Colonic mucosa (tissue), 4 donors: ENCODE data around the gene NANOS1. TPM values are rescaled to one million over a fixed set of nuclear protein-coding genes. Genes with fewer than 3 reads are reported as not detected.

Source experiments
- DNase-seq: peaks from one replicate; pipeline ENCODE4 v3.0.0-alpha.2; 2020
- H3K27ac ChIP-seq: fragments of 200-600 bp; one replicate; pipeline ENCODE4 v1.8.0; 2021
- H3K27me3 ChIP-seq: fragments of 200-600 bp; one replicate; pipeline ENCODE4 v1.8.0; 2021
- H3K36me3 ChIP-seq: fragments of 200-600 bp; one replicate; pipeline ENCODE4 v1.8.0; 2021
- H3K4me1 ChIP-seq: fragments of 200-600 bp; one replicate; pipeline ENCODE4 v1.8.0; 2021; ENCODE audit warnings: mild to moderate bottlenecking
- H3K4me3 ChIP-seq: fragments of 200-600 bp; one replicate; pipeline ENCODE4 v1.8.0; 2021
- H3K9ac ChIP-seq, 2 donors: one replicate each; pipeline ENCODE4 v1.7.0; 2013; ENCODE audit warnings: control low read depth in 2 of 2, low read depth in 2 of 2, low read length in 2 of 2
- H3K9me3 ChIP-seq: fragments of 200-600 bp; one replicate; pipeline ENCODE4 v1.8.0; 2021
- CTCF ChIP-seq: fragments of 200-600 bp; IDR thresholded peaks from one replicate; pipeline ENCODE4 v1.8.0; 2022; ENCODE audit warnings: antibody characterized with exemption, mild to moderate bottlenecking
- intact Hi-C: fragments of 100-400 bp; cut with DNase I; formaldehyde crosslinking; loops from one replicate; pipeline ENCODE4 v1.14.1; 2022
- total RNA-seq, 2 donors: library from RNA; stranded (reverse); fragmentation: NEBNext Ultra II Directional in 1 of 2; extraction: Animal tissue kit (Norgen Biotek cat#: 25700) in 1 of 2; gene quantifications; one replicate each; pipeline ENCODE4 v1.2.1, GENCODE V29; 2021
- donor health status: healthy.
- donor health status: DM: no; HTN: no; CAD: no.
- donor health status: DM: no; HTN: no; CAD: no.

Gene NANOS1
- total RNA-seq, 2 donors from 2014 or later, result 0.30 to 0.74 TPM

- intact Hi-C loops, result no loop called here
- no peaks in the 10 kb centered on the region for H3K27me3 ChIP-seq
- no peaks in the 10 kb centered on the region for H3K36me3 ChIP-seq
Measured at GRCh38 chr10:119001717-119002500, 27.6 kb upstream of the NANOS1 start.

GRCh38 chr10:119003572-119004289, 25.8 kb upstream of the NANOS1 start:
- Histone ChIP-seq H3K9ac (no peak overlapping the region), H3K27me3 (no peaks in the 10 kb centered on the region), H3K27ac (no peak overlapping the region), H3K9me3 (no peaks in the 10 kb centered on the region), H3K36me3 (no peaks in the 10 kb centered on the region), H3K4me3 (no peak overlapping the region), H3K4me1 (no peaks in the 10 kb centered on the region)
- DNase-seq, result no peak
- no peak for TF ChIP-seq CTCF
- intact Hi-C loops, result no loop called here

More at GRCh38 chr10:119001717-119002500, 27.6 kb upstream of the NANOS1 start:
- Histone ChIP-seq H3K4me1 (no peaks in the 10 kb centered on the region), H3K9ac (no peak overlapping the region), H3K9me3 (no peaks in the 10 kb centered on the region), H3K4me3 (no peak overlapping the region), H3K27ac (no peak overlapping the region)
- no peak for TF ChIP-seq CTCF
- no peak for DNase-seq

- no peak for DNase-seq
- Histone ChIP-seq H3K9me3 (no peaks in the 10 kb centered on the region), H3K4me3 (no peak overlapping the region), H3K27ac (no peak overlapping the region), H3K36me3 (no peaks in the 10 kb centered on the region), H3K27me3 (no peaks in the 10 kb centered on the region), H3K4me1 (no peaks in the 10 kb centered on the region), H3K9ac (no peak overlapping the region)
- intact Hi-C loops, result no loop called here
- no peak for TF ChIP-seq CTCF
Measured at GRCh38 chr10:119005362-119006043, 24.0 kb upstream of the NANOS1 start.

- Histone ChIP-seq H3K36me3 (no peaks in the 10 kb centered on the region), H3K4me1 (no peaks in the 10 kb centered on the region), H3K27me3 (no peaks in the 10 kb centered on the region), H3K9me3 (no peaks in the 10 kb centered on the region), H3K27ac (no peak overlapping the region), H3K4me3 (no peak overlapping the region), H3K9ac (no peak overlapping the region)
- peak; percentile 42 for DNase-seq
- intact Hi-C loops, result no loop called here
- TF ChIP-seq CTCF, result no peak
Measured at GRCh38 chr10:119006451-119007210, 22.9 kb upstream of the NANOS1 start.

- Histone ChIP-seq H3K27ac (no peak overlapping the region), H3K36me3 (no peaks in the 10 kb centered on the region), H3K4me1 (no peaks in the 10 kb centered on the region), H3K4me3 (no peak overlapping the region), H3K9me3 (no peaks in the 10 kb centered on the region), H3K27me3 (no peaks in the 10 kb centered on the region), H3K9ac (no peak overlapping the region)
- DNase-seq, result no peak
- TF ChIP-seq CTCF, result no peak
- intact Hi-C loops, result no loop called here
Measured at GRCh38 chr10:119007211-119007574, 22.3 kb upstream of the NANOS1 start.
